GM21576 (cell line): ENCODE measurements around the gene PCCA.
"Not testable (repeated sequence)": the region's sequence is repeated elsewhere in the genome, so short reads cannot be mapped to it uniquely, and the experiment has no call there.

ENCODE experiments used
- ATAC-seq: cut with Tn5 transposase; IDR thresholded peaks from one replicate; pipeline ENCODE4 v1.9.1; 2021; ENCODE audit warnings: mild to moderate bottlenecking, moderate library complexity; ENCODE audit not compliant: unreplicated experiment

PCCA gene

GRCh38 chr13:100088644-100089464, at the start of gene PCCA:
PCCA (plus strand) TSS chr13:100089093; CDS start chr13:100089121, 28 bp downstream.
- peak; percentile 96 for ATAC-seq

DNA sequence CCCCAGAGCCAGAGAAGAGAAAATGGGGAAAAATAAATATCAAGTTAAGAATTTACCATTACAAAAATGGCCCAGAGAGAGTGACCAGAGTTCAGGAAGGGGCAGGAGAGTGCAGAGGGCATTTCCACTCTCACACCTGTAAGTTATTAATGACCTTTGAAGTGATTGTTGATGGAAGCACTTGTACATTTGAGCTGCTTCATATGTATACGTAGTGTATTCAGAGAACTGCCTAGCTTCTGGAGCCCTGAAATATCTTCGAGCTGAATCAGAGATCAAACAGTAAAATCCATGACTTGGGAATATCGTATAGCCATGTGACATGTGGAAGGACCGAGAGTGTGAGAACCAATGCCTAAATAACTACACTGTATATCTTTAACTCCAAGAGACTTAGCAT, 49.2 kb upstream of the PCCA start:
- no peak for ATAC-seq

GRCh38 chr13:100040196-100040595, 48.7 kb upstream of the PCCA start:
- ATAC-seq = no peak

DNA sequence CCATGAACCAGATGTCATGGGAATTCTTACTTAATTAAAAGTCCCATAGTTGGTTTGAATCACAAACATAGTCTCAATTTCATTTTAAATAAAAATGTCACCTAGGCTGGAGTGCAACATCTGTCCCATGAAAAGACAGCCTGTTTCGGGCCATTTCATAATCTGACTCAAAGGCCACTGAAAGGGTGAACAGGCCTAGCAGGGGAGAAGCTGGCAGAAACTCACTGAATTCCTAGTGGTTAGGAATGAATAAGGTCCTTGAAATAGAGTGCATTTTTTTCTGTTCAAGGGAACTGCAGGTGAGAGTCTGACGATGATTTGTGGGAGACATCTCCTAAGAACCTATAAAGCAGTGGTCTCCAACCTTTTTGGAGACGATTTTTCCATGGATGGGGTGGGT, 44.0 kb upstream of the PCCA start:
- ATAC-seq = no peak

GRCh38 chr13:100045355-100045754, 43.5 kb upstream of the PCCA start:
- ATAC-seq = no peak

DNA sequence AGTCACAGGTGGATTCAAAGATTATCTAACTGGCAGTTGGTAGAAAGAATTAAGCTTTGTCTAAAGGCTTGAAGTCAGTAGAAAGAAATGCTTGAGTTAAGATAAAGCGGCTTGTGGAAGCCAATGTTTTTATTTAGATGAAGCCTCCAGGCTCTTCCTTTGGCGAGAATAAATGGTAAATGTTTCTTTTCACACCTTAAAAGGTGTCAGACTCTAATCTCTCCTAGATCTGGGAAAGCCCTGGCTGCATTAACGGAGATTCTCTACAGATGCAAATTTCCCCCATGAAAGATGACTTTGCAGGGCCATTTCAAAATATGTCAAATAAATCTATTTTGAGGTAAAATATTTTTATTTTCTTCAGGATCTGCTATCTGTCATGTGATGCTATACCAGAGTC, 37.8 kb upstream of the PCCA start:
- ATAC-seq = no peak

DNA sequence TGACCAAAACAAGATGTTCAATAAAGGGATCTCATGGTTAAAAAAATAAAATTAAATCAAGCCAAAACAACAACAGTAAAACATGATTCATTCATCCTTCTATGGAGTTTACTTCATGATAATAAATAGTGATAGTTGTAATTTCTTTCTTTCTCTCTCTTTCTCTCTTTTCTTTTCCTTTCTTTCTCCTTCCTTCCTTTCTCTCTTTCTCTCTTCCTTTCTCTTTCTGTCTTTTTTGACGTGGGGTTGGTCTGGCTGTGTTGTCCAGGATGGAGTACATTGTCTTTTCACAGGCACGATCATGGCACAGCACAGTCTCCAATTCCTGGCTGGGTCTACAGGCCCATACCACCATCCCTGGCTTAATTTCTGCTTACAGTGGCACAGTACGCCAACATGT, 29.1 kb upstream of the PCCA start:
- ATAC-seq = no peak

- no peak for ATAC-seq
These were observed 25.6 kb upstream of the PCCA start for GRCh38 chr13:100063333-100063732.

GRCh38 chr13:100063906-100064305, 25.0 kb upstream of the PCCA start:
- no peak for ATAC-seq

- no peak for ATAC-seq
These were observed 20.6 kb upstream of the PCCA start for GRCh38 chr13:100068133-100068931.

DNA sequence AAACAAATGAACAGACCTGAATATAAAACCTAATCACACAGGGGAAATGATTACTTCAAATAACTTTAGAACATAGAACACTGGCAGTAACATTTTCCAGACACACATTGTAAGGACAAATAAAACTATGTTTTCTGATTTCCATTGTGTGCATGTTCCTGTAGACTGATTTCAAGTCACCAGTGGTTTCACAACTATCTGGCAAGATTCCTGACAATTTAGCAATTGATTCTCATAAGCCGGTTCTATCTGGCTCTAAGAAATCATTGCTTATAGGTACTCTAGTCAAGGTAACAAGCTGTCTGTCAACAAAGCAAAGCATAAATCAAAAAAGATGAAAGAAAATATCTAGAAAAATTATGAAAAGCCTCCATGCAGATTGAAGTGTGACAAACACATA, 19.6 kb upstream of the PCCA start:
- ATAC-seq = no peak

GRCh38 chr13:100075700-100076587, 12.9 kb upstream of the PCCA start:
- ATAC-seq = no peak

GRCh38 chr13:100079003-100079402, 9.9 kb upstream of the PCCA start:
- not testable (repeated sequence) for ATAC-seq

DNA sequence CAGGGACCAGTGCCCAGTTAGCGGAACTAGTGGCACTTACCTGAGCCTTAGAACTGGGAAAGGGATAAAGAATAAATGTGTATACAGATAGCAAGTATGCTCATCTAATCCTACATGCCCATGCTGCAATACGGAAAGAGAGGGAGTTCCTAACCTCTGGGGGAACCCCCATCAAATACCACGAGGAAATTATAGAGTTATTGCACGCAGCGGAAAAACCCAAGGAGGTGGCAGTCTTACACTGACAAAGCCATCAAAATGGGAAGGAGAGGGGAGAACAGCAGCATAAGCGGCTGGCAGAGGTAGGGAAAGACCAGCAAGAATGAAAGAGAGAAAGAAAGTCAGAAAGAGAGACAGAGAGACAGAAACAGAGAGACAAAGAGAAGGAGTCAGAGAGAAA, 5.5 kb upstream of the PCCA start:
- not testable (repeated sequence) for ATAC-seq

DNA sequence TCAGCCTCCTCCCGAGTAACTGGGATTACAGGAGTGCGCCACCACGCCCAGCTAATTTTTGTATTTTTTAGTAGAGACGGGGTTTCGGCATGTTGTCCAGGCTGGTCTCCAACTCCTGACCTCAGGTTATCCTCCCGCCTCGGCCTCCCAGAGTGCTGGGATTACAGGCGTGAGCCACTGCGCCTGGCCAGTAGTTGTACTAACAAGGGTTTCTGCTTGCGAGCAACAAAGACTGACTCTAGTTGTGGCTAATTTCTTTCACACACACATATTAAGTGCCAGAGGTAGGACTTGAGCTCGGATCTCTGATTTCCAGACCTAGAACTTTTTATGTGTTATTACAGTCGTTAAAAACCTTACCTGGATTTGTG, 635 bp upstream of the PCCA start:
- no peak for ATAC-seq

- peak; percentile 34 for ATAC-seq
These were observed 656 bp downstream of the PCCA start for GRCh38 chr13:100089465-100090032.

DNA sequence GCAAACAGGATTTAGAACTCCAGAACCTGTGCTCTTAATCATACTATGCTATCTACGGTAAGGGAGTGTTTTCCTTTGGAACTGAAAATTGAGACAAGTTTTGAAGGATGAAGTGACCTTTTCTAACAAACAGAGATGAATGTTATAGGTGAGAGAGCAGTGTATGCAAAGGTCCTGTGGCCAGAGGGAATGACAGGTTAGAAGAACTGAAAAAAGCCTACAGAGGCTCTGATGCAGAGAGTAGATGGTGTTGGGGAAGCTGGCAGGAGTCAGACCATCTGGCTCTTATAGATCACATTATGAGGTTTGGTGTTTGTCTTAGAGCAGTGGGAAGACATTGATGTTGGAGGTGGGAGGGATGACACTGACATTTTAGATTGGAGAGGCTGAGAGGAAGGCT, 2.0 kb downstream of the PCCA start:
- no peak for ATAC-seq

GRCh38 chr13:100091391-100091790, 2.5 kb downstream of the PCCA start:
- ATAC-seq = no peak

DNA sequence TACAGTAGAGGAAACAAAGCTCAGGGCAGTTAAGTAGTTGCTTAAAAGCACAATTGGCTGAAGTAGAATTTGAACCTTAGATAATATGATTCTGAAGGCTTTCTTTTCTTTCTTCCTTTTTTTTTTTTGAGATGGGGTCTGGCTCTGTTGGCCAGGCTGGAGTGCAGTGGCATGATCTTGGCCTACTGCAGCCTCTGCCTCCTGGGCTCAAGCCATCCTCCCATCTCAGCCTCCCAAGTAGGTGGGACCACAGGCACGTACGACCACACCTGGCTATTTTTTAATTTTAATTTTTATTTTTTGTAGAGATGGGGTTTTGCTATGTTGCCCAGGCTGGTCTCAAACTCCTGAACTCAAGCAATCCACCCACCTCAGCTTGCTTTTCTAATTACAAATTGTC, 3.4 kb downstream of the PCCA start:
- ATAC-seq = not testable (repeated sequence)

- ATAC-seq = no peak
These were observed 6.6 kb downstream of the PCCA start for GRCh38 chr13:100095498-100095897.

GRCh38 chr13:100096526-100096925, 7.6 kb downstream of the PCCA start:
- ATAC-seq = no peak
